DND-41 (cell line): Measurements from ENCODE around the gene SPATA12.

Experiments
- CTCF ChIP-seq: IDR thresholded peaks from 2 replicates; pipeline ENCODE4 v1.5.1; 2012; ENCODE audit warnings: borderline replicate concordance, low read length, moderate library complexity, mild to moderate bottlenecking; ENCODE audit not compliant: poor library complexity, severe bottlenecking; ENCODE audit errors: extremely low read depth
- EZH2 ChIP-seq: IDR thresholded peaks from 3 replicates; pipeline ENCODE4 v1.6.1; 2012; ENCODE audit warnings: borderline replicate concordance, low read depth, mild to moderate bottlenecking, moderate library complexity, low read length, inconsistent platforms; ENCODE audit not compliant: severe bottlenecking

GRCh38 chr3:57046101-57046765 lies 14.2 kb upstream of the SPATA12 start:
- TF ChIP-seq CTCF, result no peak
- TF ChIP-seq EZH2, result no peak
